ENCODE measurements around the gene SLC16A3. TPM values are rescaled to one million over a fixed set of nuclear protein-coding genes. Genes with fewer than 3 reads are reported as not detected.

The SLC16A3 gene
- total and polyA plus RNA-seq, 2 experiments from 2014 or later = 3.5 to 10.6 TPM

DNA sequence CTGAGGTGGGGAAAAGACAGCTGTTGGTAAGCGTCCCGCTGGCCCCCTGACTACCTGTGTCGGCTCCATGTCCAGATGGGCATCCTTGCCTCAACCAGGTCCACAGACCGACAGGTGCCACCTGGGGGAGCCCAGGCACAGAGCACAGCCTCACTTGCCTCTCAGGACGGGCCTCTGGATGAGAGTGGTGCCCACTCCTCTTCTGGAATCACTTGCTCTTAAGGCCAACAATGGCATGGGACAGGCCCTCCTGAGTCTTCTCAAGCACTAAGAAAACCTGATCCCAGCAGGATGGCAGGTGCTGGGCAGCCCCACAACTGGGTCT, 17.2 kb downstream of the SLC16A3 start:
- no peaks in the 10 kb centered on the region; the same call in 2 of the 3 replicates for H3K9me3 Mint-ChIP-seq
- Histone ChIP-seq H4K20me1 (replicated peaks; ENCODE audit: insufficient read depth) (peaks cover 41% of the 10 kb centered on the region), H3K27me3 (ENCODE audit: insufficient read depth) (no peaks in the 10 kb centered on the region), H3F3A (replicated peaks; ENCODE audit: low read depth) (peaks cover 7% of the 10 kb centered on the region; the same call in 1 of the 2 replicates), H3K36me3 (ENCODE audit: insufficient read depth) (peaks cover 32% of the 10 kb centered on the region), H2AFZ (no peak overlapping the region), H3K79me2 (replicated peaks; ENCODE audit: insufficient read depth) (peaks cover 38% of the 10 kb centered on the region), H3K4me1 (ENCODE audit: insufficient read depth) (no peaks in the 10 kb centered on the region), H3K4me3 (no peak overlapping the region), H3K4me2 (no peak overlapping the region), H3K9me2 (ENCODE audit: insufficient read depth) (no peaks in the 10 kb centered on the region), H3K27ac (ENCODE audit: low read depth) (no peak overlapping the region)
- H3K4me3 Mint-ChIP-seq = no peak overlapping the region
- peaks cover 15% of the 10 kb centered on the region for H3K27me3 Mint-ChIP-seq (ENCODE audit: insufficient read depth, low read depth, poor library complexity)
- peaks cover 4% of the 10 kb centered on the region; the same call in 2 of the 3 replicates for H3K4me1 Mint-ChIP-seq
- no peak for DNase-seq (ENCODE audit: low spot score)
- H3K27ac Mint-ChIP-seq = no peak overlapping the region
- peaks cover 81% of the 10 kb centered on the region for H3K36me3 Mint-ChIP-seq (ENCODE audit: low read depth)
- no peak for ATAC-seq
- TF ChIP-seq EZH2phosphoT487 (IDR thresholded peaks at IDR 0.05; ENCODE audit: unreplicated experiment) = no peak
- no peak for TF ChIP-seq JUNB (IDR thresholded peaks at IDR 0.05; ENCODE audit: unreplicated experiment)
- TF ChIP-seq, protein P1, sequence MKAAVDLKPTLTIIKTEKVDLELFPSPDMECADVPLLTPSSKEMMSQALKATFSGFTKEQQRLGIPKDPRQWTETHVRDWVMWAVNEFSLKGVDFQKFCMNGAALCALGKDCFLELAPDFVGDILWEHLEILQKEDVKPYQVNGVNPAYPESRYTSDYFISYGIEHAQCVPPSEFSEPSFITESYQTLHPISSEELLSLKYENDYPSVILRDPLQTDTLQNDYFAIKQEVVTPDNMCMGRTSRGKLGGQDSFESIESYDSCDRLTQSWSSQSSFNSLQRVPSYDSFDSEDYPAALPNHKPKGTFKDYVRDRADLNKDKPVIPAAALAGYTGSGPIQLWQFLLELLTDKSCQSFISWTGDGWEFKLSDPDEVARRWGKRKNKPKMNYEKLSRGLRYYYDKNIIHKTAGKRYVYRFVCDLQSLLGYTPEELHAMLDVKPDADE (IDR thresholded peaks at IDR 0.05) = no peak
- no peak for TF ChIP-seq EZH2 (IDR thresholded peaks at IDR 0.05; ENCODE audit: low read depth, unreplicated experiment)
- no peak for TF ChIP-seq POLR2AphosphoS5 (IDR thresholded peaks at IDR 0.05; ENCODE audit: low read depth)
- TF ChIP-seq, protein P2, sequence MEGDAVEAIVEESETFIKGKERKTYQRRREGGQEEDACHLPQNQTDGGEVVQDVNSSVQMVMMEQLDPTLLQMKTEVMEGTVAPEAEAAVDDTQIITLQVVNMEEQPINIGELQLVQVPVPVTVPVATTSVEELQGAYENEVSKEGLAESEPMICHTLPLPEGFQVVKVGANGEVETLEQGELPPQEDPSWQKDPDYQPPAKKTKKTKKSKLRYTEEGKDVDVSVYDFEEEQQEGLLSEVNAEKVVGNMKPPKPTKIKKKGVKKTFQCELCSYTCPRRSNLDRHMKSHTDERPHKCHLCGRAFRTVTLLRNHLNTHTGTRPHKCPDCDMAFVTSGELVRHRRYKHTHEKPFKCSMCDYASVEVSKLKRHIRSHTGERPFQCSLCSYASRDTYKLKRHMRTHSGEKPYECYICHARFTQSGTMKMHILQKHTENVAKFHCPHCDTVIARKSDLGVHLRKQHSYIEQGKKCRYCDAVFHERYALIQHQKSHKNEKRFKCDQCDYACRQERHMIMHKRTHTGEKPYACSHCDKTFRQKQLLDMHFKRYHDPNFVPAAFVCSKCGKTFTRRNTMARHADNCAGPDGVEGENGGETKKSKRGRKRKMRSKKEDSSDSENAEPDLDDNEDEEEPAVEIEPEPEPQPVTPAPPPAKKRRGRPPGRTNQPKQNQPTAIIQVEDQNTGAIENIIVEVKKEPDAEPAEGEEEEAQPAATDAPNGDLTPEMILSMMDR (conservative IDR thresholded peaks at IDR 0.05; ENCODE audit: low read depth in 2 of 2) = no peak
- TF ChIP-seq, protein P3, sequence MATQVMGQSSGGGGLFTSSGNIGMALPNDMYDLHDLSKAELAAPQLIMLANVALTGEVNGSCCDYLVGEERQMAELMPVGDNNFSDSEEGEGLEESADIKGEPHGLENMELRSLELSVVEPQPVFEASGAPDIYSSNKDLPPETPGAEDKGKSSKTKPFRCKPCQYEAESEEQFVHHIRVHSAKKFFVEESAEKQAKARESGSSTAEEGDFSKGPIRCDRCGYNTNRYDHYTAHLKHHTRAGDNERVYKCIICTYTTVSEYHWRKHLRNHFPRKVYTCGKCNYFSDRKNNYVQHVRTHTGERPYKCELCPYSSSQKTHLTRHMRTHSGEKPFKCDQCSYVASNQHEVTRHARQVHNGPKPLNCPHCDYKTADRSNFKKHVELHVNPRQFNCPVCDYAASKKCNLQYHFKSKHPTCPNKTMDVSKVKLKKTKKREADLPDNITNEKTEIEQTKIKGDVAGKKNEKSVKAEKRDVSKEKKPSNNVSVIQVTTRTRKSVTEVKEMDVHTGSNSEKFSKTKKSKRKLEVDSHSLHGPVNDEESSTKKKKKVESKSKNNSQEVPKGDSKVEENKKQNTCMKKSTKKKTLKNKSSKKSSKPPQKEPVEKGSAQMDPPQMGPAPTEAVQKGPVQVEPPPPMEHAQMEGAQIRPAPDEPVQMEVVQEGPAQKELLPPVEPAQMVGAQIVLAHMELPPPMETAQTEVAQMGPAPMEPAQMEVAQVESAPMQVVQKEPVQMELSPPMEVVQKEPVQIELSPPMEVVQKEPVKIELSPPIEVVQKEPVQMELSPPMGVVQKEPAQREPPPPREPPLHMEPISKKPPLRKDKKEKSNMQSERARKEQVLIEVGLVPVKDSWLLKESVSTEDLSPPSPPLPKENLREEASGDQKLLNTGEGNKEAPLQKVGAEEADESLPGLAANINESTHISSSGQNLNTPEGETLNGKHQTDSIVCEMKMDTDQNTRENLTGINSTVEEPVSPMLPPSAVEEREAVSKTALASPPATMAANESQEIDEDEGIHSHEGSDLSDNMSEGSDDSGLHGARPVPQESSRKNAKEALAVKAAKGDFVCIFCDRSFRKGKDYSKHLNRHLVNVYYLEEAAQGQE (IDR thresholded peaks at IDR 0.05; ENCODE audit: unreplicated experiment) = no peak
- TF ChIP-seq ZNF114 (CRISPR knock-in tag; IDR thresholded peaks at IDR 0.05) = no peak
- TF ChIP-seq ZNF331 (CRISPR knock-in tag; IDR thresholded peaks at IDR 0.05; ENCODE audit: low read depth) = no peak
- TF ChIP-seq CREB1 (CRISPR knock-in tag; IDR thresholded peaks at IDR 0.05; ENCODE audit: low read depth) = no peak
- TF ChIP-seq, protein P4, sequence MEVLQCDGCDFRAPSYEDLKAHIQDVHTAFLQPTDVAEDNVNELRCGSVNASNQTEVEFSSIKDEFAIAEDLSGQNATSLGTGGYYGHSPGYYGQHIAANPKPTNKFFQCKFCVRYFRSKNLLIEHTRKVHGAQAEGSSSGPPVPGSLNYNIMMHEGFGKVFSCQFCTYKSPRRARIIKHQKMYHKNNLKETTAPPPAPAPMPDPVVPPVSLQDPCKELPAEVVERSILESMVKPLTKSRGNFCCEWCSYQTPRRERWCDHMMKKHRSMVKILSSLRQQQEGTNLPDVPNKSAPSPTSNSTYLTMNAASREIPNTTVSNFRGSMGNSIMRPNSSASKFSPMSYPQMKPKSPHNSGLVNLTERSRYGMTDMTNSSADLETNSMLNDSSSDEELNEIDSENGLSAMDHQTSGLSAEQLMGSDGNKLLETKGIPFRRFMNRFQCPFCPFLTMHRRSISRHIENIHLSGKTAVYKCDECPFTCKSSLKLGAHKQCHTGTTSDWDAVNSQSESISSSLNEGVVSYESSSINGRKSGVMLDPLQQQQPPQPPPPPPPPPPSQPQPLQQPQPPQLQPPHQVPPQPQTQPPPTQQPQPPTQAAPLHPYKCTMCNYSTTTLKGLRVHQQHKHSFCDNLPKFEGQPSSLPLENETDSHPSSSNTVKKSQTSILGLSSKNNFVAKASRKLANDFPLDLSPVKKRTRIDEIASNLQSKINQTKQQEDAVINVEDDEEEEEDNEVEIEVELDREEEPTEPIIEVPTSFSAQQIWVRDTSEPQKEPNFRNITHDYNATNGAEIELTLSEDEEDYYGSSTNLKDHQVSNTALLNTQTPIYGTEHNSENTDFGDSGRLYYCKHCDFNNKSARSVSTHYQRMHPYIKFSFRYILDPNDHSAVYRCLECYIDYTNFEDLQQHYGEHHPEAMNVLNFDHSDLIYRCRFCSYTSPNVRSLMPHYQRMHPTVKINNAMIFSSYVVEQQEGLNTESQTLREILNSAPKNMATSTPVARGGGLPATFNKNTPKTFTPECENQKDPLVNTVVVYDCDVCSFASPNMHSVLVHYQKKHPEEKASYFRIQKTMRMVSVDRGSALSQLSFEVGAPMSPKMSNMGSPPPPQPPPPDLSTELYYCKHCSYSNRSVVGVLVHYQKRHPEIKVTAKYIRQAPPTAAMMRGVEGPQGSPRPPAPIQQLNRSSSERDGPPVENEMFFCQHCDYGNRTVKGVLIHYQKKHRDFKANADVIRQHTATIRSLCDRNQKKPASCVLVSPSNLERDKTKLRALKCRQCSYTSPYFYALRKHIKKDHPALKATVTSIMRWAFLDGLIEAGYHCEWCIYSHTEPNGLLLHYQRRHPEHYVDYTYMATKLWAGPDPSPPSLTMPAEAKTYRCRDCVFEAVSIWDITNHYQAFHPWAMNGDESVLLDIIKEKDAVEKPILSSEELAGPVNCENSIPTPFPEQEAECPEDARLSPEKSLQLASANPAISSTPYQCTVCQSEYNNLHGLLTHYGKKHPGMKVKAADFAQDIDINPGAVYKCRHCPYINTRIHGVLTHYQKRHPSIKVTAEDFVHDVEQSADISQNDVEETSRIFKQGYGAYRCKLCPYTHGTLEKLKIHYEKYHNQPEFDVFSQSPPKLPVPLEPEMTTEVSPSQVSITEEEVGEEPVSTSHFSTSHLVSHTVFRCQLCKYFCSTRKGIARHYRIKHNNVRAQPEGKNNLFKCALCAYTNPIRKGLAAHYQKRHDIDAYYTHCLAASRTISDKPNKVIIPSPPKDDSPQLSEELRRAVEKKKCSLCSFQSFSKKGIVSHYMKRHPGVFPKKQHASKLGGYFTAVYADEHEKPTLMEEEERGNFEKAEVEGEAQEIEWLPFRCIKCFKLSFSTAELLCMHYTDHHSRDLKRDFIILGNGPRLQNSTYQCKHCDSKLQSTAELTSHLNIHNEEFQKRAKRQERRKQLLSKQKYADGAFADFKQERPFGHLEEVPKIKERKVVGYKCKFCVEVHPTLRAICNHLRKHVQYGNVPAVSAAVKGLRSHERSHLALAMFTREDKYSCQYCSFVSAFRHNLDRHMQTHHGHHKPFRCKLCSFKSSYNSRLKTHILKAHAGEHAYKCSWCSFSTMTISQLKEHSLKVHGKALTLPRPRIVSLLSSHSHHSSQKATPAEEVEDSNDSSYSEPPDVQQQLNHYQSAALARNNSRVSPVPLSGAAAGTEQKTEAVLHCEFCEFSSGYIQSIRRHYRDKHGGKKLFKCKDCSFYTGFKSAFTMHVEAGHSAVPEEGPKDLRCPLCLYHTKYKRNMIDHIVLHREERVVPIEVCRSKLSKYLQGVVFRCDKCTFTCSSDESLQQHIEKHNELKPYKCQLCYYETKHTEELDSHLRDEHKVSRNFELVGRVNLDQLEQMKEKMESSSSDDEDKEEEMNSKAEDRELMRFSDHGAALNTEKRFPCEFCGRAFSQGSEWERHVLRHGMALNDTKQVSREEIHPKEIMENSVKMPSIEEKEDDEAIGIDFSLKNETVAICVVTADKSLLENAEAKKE (CRISPR knock-in tag; IDR thresholded peaks at IDR 0.05) = no peak
- no peak for TF ChIP-seq NANOG (IDR thresholded peaks at IDR 0.05; ENCODE audit: borderline replicate concordance)
- TF ChIP-seq STAT1 (IDR thresholded peaks at IDR 0.05; ENCODE audit: unreplicated experiment) = no peak

Measured in GM23338 (cell line).